Cardiac muscle cell (in vitro differentiated cells and primary cell): Measurements from ENCODE around the gene NACAD. TPM values are rescaled to one million over a fixed set of nuclear protein-coding genes. Genes with fewer than 3 reads are reported as not detected.

ENCODE experiments used
- DNase-seq, 2 donors: peaks; one replicate each; pipeline versions ENCODE4 v3.0.0 to v3.0.0-alpha.2; 2010 to 2017; ENCODE audit warnings: low read depth in 1 of 2, low spot score in 1 of 2
- H3K27ac ChIP-seq: fragments of 200-600 bp; sonication (generic); 2 replicates; pipeline ENCODE4 v1.5.1; 2016
- H3K27me3 ChIP-seq: fragments of 200-600 bp; sonication (generic); 2 replicates; pipeline ENCODE4 v1.6.0; 2016; ENCODE audit warnings: control low read depth
- H3K36me3 ChIP-seq: fragments of 200-600 bp; sonication (generic); 2 replicates; pipeline ENCODE4 v1.5.1; 2016; ENCODE audit warnings: control low read depth
- H3K4me1 ChIP-seq: fragments of 200-600 bp; sonication (generic); 2 replicates; pipeline ENCODE4 v1.8.1; 2017; ENCODE audit warnings: low read depth, mild to moderate bottlenecking, mixed run types
- H3K4me3 ChIP-seq: fragments of 200-600 bp; sonication (generic); 2 replicates; pipeline ENCODE4 v1.5.1; 2016; ENCODE audit warnings: mild to moderate bottlenecking
- H3K9me3 ChIP-seq: fragments of 200-600 bp; sonication (generic); 2 replicates; pipeline ENCODE4 v1.5.1; 2017; ENCODE audit warnings: low read depth, mild to moderate bottlenecking, control low read depth
- CTCF ChIP-seq: IDR thresholded peaks from 2 replicates; pipeline ENCODE4 v1.5.1; 2012; ENCODE audit warnings: low read depth, mild to moderate bottlenecking, low read length
- polyA plus RNA-seq: library from polyadenylated mRNA; unstranded; fragments of >200 nt; fragmentation: Nextera tagmentation; extraction: Ambion mirVana; gene quantifications from 2 replicates; pipeline ENCODE4 v1.2.1, GENCODE V29; 2016
- total RNA-seq: library from RNA; depleted of rRNA; stranded (reverse); fragments of >200 nt; gene quantifications from 2 replicates; pipeline ENCODE4 v1.2.3, GENCODE V29; 2016

Gene NACAD
- total and polyA plus RNA-seq, 2 experiments from 2014 or later, result 1.3 to 2.1 TPM

- no peak overlapping the region for H3K4me3 ChIP-seq
- peaks cover 14% of the 10 kb centered on the region for H3K36me3 ChIP-seq
- no peak overlapping the region for H3K27ac ChIP-seq
- no peaks in the 10 kb centered on the region for H3K9me3 ChIP-seq
- no peaks in the 10 kb centered on the region for H3K4me1 ChIP-seq
- no peaks in the 10 kb centered on the region for H3K27me3 ChIP-seq
- DNase-seq, result no peak
- no peak for TF ChIP-seq CTCF
Measured at GRCh38 chr7:45075871-45076796, 12.6 kb downstream of the NACAD start.

GRCh38 chr7:45075355-45075644 lies 13.5 kb downstream of the NACAD start:
- Histone ChIP-seq H3K27ac (no peak overlapping the region), H3K4me3 (no peak overlapping the region), H3K4me1 (no peaks in the 10 kb centered on the region), H3K9me3 (no peaks in the 10 kb centered on the region), H3K36me3 (peaks cover 14% of the 10 kb centered on the region), H3K27me3 (no peaks in the 10 kb centered on the region)
- no peak for TF ChIP-seq CTCF
- no peak for DNase-seq

GRCh38 chr7:45074528-45075354 lies 14.0 kb downstream of the NACAD start:
- no peaks in the 10 kb centered on the region for H3K27me3 ChIP-seq
- no peak for DNase-seq
- no peak for TF ChIP-seq CTCF
- H3K4me1 ChIP-seq, result no peaks in the 10 kb centered on the region
- H3K36me3 ChIP-seq, result peaks cover 18% of the 10 kb centered on the region
- no peak overlapping the region for H3K27ac ChIP-seq
- H3K9me3 ChIP-seq, result no peaks in the 10 kb centered on the region
- no peak overlapping the region for H3K4me3 ChIP-seq

GRCh38 chr7:45073786-45074527 lies 14.8 kb downstream of the NACAD start:
- Histone ChIP-seq H3K4me3 (no peak overlapping the region), H3K36me3 (peaks cover 18% of the 10 kb centered on the region), H3K27ac (no peak overlapping the region), H3K9me3 (no peaks in the 10 kb centered on the region), H3K4me1 (no peaks in the 10 kb centered on the region), H3K27me3 (no peaks in the 10 kb centered on the region)
- no peak for TF ChIP-seq CTCF
- no peak for DNase-seq

- TF ChIP-seq CTCF, result no peak
- DNase-seq, result no peak
- Histone ChIP-seq H3K36me3 (peaks cover 18% of the 10 kb centered on the region), H3K9me3 (no peaks in the 10 kb centered on the region), H3K4me3 (no peak overlapping the region), H3K4me1 (no peaks in the 10 kb centered on the region), H3K27me3 (no peaks in the 10 kb centered on the region), H3K27ac (no peak overlapping the region)
Measured at GRCh38 chr7:45073031-45073785, 15.6 kb downstream of the NACAD start.
